IPS-15b (cell line): ENCODE measurements around the gene ASB7.
"Not testable (repeated sequence)": the region's sequence is repeated elsewhere in the genome, so short reads cannot be mapped to it uniquely, and the experiment has no call there.

ENCODE experiments used
- H3K27me3 ChIP-seq: one replicate; pipeline ENCODE4 v1.6.1; 2013; ENCODE audit warnings: low read length; ENCODE audit not compliant: control insufficient read depth, insufficient read depth
- H3K36me3 ChIP-seq: one replicate; pipeline ENCODE4 v1.6.1; 2013; ENCODE audit warnings: low read length; ENCODE audit not compliant: control insufficient read depth, insufficient read depth
- H3K4me1 ChIP-seq: one replicate; pipeline ENCODE4 v1.6.1; 2013; ENCODE audit warnings: mild to moderate bottlenecking, low read length; ENCODE audit not compliant: control insufficient read depth, insufficient read depth
- H3K4me3 ChIP-seq: one replicate; pipeline ENCODE4 v1.5.1; 2013; ENCODE audit warnings: low read depth, low read length
- H3K9ac ChIP-seq: one replicate; pipeline ENCODE4 v1.6.1; 2013; ENCODE audit warnings: low read depth, mild to moderate bottlenecking, low read length
- H3K9me3 ChIP-seq: one replicate; pipeline ENCODE4 v1.6.1; 2013; ENCODE audit warnings: mild to moderate bottlenecking, low read length; ENCODE audit not compliant: control insufficient read depth, insufficient read depth

The ASB7 gene

DNA sequence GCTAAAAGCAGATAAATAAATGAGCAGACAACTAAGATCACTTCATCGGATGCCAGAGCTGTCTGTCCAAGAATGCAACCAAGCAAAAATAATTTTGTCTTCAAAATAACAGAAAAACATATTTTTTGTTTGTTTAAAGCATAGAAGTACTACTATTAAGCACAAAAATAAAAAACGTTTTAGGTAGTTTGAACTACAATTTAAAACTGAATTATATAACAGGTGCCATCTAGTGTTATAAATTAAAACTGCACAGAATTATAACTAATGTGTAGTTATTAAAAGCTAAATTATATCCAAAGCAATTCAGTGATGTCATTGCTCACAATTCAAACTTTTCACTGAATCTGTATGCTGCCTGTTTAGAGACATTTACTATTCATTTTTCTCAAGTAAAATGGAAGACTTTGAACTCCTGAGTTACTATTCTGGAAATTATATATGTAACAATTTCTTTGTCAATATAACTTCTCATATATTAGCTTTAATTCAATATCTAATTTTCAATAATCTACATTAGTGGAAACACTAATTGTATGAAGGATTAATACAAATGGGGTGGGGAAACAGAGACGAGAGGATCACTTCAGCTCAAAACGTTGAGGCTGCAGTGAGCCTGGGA, 29.9 kb upstream of the ASB7 start:
- Histone ChIP-seq H3K36me3 (peaks cover 2% of the 10 kb centered on the region), H3K4me3 (no peak overlapping the region), H3K4me1 (no peaks in the 10 kb centered on the region), H3K9me3 (no peaks in the 10 kb centered on the region), H3K9ac (no peak overlapping the region), H3K27me3 (no peaks in the 10 kb centered on the region)

DNA sequence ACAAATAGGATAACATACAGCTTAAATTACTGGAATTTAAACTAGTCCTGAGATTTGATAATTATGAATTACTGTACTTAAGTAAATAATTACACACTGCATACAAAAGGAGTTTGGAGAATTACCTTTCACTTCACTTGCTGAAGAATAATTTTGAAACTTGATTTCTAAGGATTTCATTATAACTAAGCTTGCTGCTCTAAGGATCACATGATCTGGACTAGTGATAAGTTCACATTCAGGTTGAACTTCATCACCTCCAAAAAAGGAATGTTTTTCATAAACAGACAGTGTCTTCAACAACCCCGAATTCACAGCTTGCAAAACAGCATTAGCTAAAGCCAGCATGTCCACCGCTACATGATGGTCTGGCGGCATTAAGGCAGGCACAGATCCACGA, 28.9 kb upstream of the ASB7 start:
- H3K9ac ChIP-seq, result no peak overlapping the region
- no peaks in the 10 kb centered on the region for H3K9me3 ChIP-seq
- H3K4me3 ChIP-seq, result no peak overlapping the region
- peaks cover 2% of the 10 kb centered on the region for H3K36me3 ChIP-seq
- H3K27me3 ChIP-seq, result no peaks in the 10 kb centered on the region
- H3K4me1 ChIP-seq, result no peaks in the 10 kb centered on the region

DNA sequence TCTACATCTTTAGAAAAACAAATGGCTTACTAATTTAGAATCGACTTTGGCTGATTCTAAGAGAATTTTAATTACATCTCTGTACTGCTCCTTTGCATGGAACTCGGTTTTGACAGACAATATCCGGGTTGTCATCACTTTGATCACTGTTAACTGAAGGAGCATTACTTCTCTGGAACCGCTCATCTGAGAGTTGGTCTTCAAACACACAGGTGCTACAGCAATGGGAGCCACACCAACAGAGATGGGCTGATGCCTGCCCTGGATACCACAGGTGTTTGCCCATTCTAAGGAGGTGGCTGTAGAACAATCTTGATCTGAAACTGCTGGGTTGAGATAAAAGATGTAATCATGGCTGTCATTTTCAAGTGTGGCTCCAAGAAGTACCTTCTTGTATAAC, 22.0 kb upstream of the ASB7 start:
- H3K4me1 ChIP-seq, result no peaks in the 10 kb centered on the region
- no peaks in the 10 kb centered on the region for H3K27me3 ChIP-seq
- no peaks in the 10 kb centered on the region for H3K36me3 ChIP-seq
- H3K4me3 ChIP-seq, result no peak overlapping the region
- H3K9ac ChIP-seq, result no peak overlapping the region
- no peaks in the 10 kb centered on the region for H3K9me3 ChIP-seq

DNA sequence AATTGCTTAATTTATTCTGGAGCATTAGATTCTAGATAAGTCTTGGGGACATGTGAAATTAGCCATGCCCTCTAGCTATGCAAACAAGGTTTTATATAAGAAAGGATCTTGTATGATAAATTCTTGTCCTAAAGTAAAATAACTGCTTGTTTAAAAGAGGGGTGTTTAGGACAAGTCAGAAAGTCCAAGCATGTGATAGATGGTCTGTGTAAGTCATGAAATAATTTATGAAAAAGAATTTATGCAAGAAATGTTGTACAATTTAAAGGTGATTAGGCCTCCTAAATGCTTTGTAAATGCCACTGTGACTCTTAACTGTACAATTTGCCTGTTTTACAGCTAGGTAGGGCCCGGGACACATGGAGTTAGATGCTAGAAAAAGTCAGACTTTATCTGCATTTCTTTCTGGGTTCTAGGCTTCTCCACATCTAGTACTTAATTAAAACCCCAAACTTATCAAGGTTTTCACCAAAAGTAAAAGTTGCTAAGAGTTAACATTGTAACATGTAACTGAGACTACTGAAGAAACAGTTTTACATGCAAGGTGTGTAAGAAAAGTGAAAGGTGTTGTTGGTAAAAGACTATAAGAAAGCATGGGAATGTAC, 13.6 kb upstream of the ASB7 start:
- H3K9ac ChIP-seq, result no peak overlapping the region
- H3K36me3 ChIP-seq, result peaks cover 2% of the 10 kb centered on the region
- no peaks in the 10 kb centered on the region for H3K27me3 ChIP-seq
- H3K4me3 ChIP-seq, result no peak overlapping the region
- no peaks in the 10 kb centered on the region for H3K4me1 ChIP-seq
- peaks cover 25% of the 10 kb centered on the region for H3K9me3 ChIP-seq

DNA sequence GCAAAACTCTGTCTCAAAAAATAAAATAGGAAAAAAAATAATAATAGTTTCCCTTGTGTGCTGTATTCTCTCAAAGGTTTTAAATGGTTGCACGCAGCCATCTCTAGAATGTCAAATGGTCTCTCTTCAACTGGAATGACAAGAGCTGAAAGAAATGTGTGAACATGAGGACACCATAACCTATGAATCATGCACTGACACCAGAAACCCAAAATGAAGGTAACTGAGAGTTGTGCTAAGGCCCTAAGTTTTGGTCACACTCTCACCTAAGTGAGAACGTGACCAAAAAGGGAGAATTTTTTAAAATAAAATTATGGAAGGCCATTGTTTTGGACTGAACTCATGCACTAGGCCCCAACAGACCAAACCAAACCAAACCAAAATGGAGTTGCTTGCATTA, 11.2 kb upstream of the ASB7 start:
- not testable (repeated sequence) for H3K9ac ChIP-seq, H3K4me1 ChIP-seq, H3K4me3 ChIP-seq, H3K27me3 ChIP-seq, H3K36me3 ChIP-seq
- H3K9me3 ChIP-seq, result peaks cover 25% of the 10 kb centered on the region

DNA sequence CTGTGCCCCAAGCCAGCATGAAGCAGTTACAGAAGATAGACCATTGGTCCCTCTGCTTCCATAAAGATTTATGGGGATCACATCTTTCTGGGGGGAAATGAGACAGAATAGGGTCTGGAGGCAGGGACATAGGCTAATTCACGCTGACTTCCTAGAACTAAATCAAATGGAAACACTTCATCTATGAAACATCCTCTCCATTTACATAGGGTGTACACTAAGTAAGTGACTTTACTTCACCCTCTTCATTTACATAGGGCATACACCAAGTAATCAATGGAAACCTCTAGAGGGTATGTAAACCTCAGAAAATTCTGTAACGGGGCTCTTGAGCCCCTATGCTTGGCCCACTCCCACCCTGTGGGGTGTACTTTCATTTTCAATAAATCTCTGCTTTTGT, 10.6 kb upstream of the ASB7 start:
- Histone ChIP-seq H3K9ac (no peak overlapping the region), H3K27me3 (no peaks in the 10 kb centered on the region), H3K36me3 (no peaks in the 10 kb centered on the region), H3K4me3 (no peak overlapping the region), H3K9me3 (peaks cover 25% of the 10 kb centered on the region), H3K4me1 (no peaks in the 10 kb centered on the region)

DNA sequence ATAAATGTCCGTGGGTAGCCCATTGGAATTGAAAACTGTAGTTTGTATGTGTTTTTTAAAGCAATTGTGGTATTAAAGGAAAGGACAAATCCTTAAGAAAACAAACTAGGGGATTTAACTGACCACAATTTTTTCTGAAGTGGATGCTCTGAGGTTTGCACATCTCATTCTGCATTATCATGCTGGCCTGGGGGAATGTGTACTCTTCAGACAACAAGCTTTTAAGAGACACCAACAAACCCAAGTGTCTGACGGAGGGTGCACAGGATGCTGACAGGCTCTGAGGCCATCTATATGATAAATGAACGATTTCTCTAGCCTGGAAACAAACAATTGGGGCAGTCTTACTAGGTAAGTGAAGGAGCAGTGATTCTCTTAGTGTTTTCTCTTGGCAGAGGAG, 9.5 kb upstream of the ASB7 start:
- H3K9ac ChIP-seq, result no peak overlapping the region
- peaks cover 17% of the 10 kb centered on the region for H3K9me3 ChIP-seq
- no peaks in the 10 kb centered on the region for H3K36me3 ChIP-seq
- H3K4me3 ChIP-seq, result no peak overlapping the region
- H3K27me3 ChIP-seq, result no peaks in the 10 kb centered on the region
- H3K4me1 ChIP-seq, result no peaks in the 10 kb centered on the region

DNA sequence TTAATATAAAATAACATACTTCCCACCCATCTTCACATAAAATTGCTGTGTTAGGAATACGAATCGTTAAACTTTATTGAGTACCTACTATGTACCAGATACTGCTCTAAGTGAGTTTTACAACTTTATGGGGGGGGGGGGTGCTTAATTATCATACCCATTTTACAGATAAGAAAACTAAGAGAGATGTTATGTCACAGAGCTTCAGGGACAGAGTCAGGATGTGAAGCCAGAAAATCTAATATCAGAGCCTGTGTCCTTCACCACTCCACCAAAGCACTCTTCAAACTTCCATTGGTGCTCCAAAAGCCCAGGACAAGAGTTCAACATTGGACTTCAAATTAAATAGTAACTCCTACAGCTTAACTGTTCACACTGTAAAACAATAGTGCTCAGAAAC, 9.0 kb upstream of the ASB7 start:
- Histone ChIP-seq H3K36me3 (no peaks in the 10 kb centered on the region), H3K9ac (no peak overlapping the region), H3K4me3 (no peak overlapping the region), H3K4me1 (no peaks in the 10 kb centered on the region), H3K9me3 (peaks cover 13% of the 10 kb centered on the region), H3K27me3 (no peaks in the 10 kb centered on the region)

DNA sequence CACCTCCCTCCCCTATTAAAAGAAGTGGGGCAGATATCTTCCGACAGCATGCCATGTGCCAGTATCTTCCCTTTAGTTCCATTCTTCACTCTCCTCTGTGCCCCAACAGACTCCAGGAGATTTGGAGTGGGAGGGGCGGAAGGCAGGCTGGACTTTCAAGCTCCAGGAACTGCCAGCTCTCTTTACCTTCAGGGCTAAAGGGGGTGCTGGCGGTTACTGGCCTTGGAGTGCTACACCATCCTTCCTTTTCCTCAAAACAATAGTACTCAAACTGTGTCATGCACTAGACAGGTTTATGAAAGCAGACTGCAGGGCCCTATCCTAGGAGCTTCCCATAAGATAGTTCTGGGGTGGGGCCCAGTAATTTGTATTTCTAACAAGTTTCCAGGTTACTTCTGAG, 6.4 kb upstream of the ASB7 start:
- Histone ChIP-seq H3K27me3 (no peaks in the 10 kb centered on the region), H3K9ac (no peak overlapping the region), H3K4me1 (no peaks in the 10 kb centered on the region), H3K36me3 (no peaks in the 10 kb centered on the region), H3K9me3 (no peaks in the 10 kb centered on the region), H3K4me3 (no peak overlapping the region)

DNA sequence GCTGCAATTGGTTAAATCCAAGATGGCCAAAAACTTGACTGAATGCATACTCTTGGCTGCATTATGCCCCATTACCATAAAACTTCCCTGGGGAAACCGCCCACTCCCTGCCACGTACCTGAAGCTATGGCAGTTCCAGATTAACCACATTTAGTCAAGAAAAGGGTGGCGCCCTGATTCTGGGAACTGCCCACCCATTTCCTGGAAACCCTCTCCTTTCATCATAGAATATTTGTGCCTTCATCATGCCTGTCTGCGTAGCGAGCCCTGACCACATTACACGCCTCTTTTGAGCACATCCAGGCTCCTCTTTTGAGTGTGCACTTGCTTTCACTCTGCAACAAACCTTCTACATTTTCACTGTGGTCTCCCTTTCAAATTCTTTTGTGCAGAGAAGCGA, 5.6 kb upstream of the ASB7 start:
- Histone ChIP-seq H3K4me1 (no peaks in the 10 kb centered on the region), H3K9ac (no peak overlapping the region), H3K36me3 (no peaks in the 10 kb centered on the region), H3K4me3 (no peak overlapping the region), H3K9me3 (no peaks in the 10 kb centered on the region), H3K27me3 (no peaks in the 10 kb centered on the region)

DNA sequence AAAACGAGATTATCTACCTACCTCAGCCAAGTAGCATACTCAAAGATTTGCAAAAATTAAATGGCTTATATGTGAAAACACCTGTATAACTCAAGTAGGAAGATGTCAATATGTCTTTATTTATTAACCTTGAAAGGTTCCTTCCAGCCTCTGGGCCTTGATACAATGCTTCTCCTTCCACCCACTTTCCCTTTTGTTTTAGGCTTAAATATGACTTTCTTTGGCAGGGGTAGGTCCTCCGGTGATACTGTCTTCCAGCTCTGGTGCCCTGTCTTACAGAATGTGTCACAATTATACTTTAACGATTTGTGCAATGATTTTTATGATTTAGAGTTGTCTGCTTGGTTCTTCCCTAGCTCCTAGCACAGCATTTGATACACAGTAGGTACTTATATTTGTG, 4.5 kb upstream of the ASB7 start:
- Histone ChIP-seq H3K36me3 (no peaks in the 10 kb centered on the region), H3K27me3 (no peaks in the 10 kb centered on the region), H3K4me1 (no peaks in the 10 kb centered on the region), H3K9me3 (no peaks in the 10 kb centered on the region), H3K9ac (no peak overlapping the region), H3K4me3 (no peak overlapping the region)

DNA sequence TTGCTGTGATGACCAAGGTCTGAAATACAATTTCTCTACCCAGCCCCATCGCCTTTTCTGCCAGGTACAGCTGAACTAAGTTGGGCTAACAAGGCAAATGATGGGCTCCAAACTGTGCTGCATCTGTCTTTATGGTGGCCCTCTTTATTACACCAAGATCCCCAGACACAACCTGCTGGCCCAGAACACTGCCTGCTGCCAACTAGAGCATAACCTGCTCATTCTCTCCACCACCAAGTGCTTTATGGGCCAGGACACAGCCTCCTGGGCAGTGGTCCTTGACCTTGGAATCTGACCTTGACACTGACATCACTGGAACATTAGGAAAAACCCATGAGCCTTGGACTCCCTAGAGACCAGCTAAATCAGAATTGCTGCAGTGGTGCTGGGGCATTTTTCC, 3.7 kb upstream of the ASB7 start:
- no peaks in the 10 kb centered on the region for H3K27me3 ChIP-seq
- peaks cover 2% of the 10 kb centered on the region for H3K4me1 ChIP-seq
- H3K36me3 ChIP-seq, result no peaks in the 10 kb centered on the region
- H3K4me3 ChIP-seq, result no peak overlapping the region
- no peak overlapping the region for H3K9ac ChIP-seq
- no peaks in the 10 kb centered on the region for H3K9me3 ChIP-seq
